CD4-positive, alpha-beta T cell (primary cell): ENCODE data around the gene ZNHIT6. TPM values are rescaled to one million over a fixed set of nuclear protein-coding genes. Genes with fewer than 3 reads are reported as not detected.

Experiments
- ATAC-seq: fragments of 200-7000 bp; cut with Tn5 transposase; one replicate; pipeline ENCODE4 v1.10.0; 2022; ENCODE audit warnings: mild to moderate bottlenecking; ENCODE audit not compliant: poor library complexity
- CTCF ChIA-PET: fragments of 350-600 bp; sonication (Branson Sonifier 250); formaldehyde crosslinking; loops from one replicate; lab custom pipeline; 2021; ENCODE audit warnings: antibody characterized with exemption, inconsistent platforms; lab: Charles Lee
- POLR2A ChIA-PET: fragments of 350-600 bp; sonication (Branson Sonifier 250); formaldehyde crosslinking; loops from one replicate; lab custom pipeline; 2021; ENCODE audit warnings: antibody characterized with exemption, inconsistent platforms; lab: Charles Lee
- DNase-seq, 14 experiments: peaks; one replicate each; pipeline ENCODE4 v3.0.0-alpha.2; 2013 to 2020; ENCODE audit warnings: mixed read lengths in 2 of 14
- H3K27ac ChIP-seq, 2 donors: one replicate each; pipeline versions ENCODE4 v1.5.1 to v1.7.0; 2013; ENCODE audit warnings: low read length in 2 of 2, low read depth in 1 of 2, mild to moderate bottlenecking in 1 of 2
- H3K27me3 ChIP-seq, 2 experiments: 1 replicate in 1 of 2; 2 replicates in 1 of 2; pipeline versions ENCODE4 v1.6.1 to v1.7.0; 2013; ENCODE audit warnings: low read length in 2 of 2, control low read depth in 1 of 2, mild to moderate bottlenecking in 1 of 2, moderate library complexity in 1 of 2; ENCODE audit not compliant: insufficient read depth in 2 of 2, control insufficient read depth in 1 of 2
- H3K36me3 ChIP-seq: one replicate; pipeline ENCODE4 v1.6.1; 2013; ENCODE audit warnings: low read length, control low read depth; ENCODE audit not compliant: insufficient read depth
- H3K4me1 ChIP-seq: one replicate; pipeline ENCODE4 v1.6.1; 2013; ENCODE audit warnings: low read length, control low read depth; ENCODE audit not compliant: insufficient read depth
- H3K4me3 ChIP-seq: one replicate; pipeline ENCODE4 v1.5.1; 2013; ENCODE audit warnings: mild to moderate bottlenecking, low read length, moderate library complexity
- H3K9me3 ChIP-seq, 2 experiments: 1 replicate in 1 of 2; 2 replicates in 1 of 2; pipeline versions ENCODE4 v1.6.1 to v1.7.0; 2013; ENCODE audit warnings: low read length in 2 of 2, mild to moderate bottlenecking in 2 of 2, control low read depth in 1 of 2, moderate library complexity in 1 of 2; ENCODE audit not compliant: control insufficient read depth in 1 of 2, insufficient read depth in 1 of 2
- H3K27ac Mint-ChIP-seq: one replicate; pipeline ENCODE4 v1.8.0; 2020; ENCODE audit warnings: mixed read lengths
- H3K27me3 Mint-ChIP-seq: one replicate; pipeline ENCODE4 v1.8.0; 2021; ENCODE audit warnings: mixed read lengths
- H3K36me3 Mint-ChIP-seq: one replicate; pipeline ENCODE4 v1.8.0; 2021; ENCODE audit warnings: low read depth, mixed read lengths
- H3K4me1 Mint-ChIP-seq: one replicate; pipeline ENCODE4 v1.8.0; 2021; ENCODE audit warnings: low read depth, mixed read lengths
- H3K4me3 Mint-ChIP-seq: one replicate; pipeline ENCODE4 v1.8.0; 2020; ENCODE audit warnings: mild to moderate bottlenecking, mixed read lengths
- H3K9me3 Mint-ChIP-seq: one replicate; pipeline ENCODE4 v1.8.0; 2020; ENCODE audit warnings: mixed read lengths
- intact Hi-C, 2 experiments: fragments of 100-400 bp; cut with DNase I in 1 of 2; cut with micrococcal nuclease in 1 of 2; formaldehyde crosslinking; loops; one replicate each; pipeline versions ENCODE4 v1.15.1 to v1.9.0; 2023 to 2025; cut with DNase I, micrococcal nuclease
- total RNA-seq, 174 experiments: library from RNA in 2 of 174; stranded (reverse) in 2 of 174; gene quantifications; one replicate each; pipeline ENCODE4 v1.2.3 and lab custom pipeline; 2021 to 2026
- TF ChIP-seq, protein P1 (sequence below): fragments of 200-600 bp; IDR thresholded peaks from one replicate; pipeline ENCODE4 v1.8.0; 2022; ENCODE audit warnings: antibody characterized with exemption, mild to moderate bottlenecking

ZNHIT6 gene
- total RNA-seq, 2 experiments from 2014 or later: 10.4 to 10.8 TPM

DNA sequence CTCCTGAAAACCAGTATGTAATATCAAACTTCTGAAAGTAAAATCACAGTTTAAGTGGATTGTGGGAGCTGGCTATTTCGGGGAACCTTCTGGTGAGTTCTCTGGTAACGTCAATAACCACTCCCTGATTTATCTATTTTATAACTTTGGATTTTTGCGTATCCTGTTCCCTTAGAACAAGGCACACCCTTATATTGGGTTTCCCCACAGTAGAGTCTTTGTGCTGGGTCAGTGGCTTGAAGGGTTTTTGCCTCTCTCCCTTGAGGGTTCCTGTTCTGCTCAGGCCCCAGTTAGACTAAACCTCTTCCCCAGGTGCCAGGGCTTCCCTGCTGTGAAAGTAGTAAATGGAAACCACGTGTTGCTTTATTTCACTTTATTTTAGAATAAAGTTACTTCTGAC is 106.3 kb downstream of the ZNHIT6 start:
- peaks cover 2% of the 10 kb centered on the region for H3K9me3 Mint-ChIP-seq
- POLR2A ChIA-PET: no interaction called here
- CTCF ChIA-PET: no interaction called here
- DNase-seq: no peak
- Histone ChIP-seq H3K36me3 (no peaks in the 10 kb centered on the region), H3K9me3 (peaks cover 0 to 7% of the 10 kb centered on the region in 2 experiments), H3K4me3 (no peak overlapping the region), H3K4me1 (no peaks in the 10 kb centered on the region), H3K27me3 (no peaks in the 10 kb centered on the region), H3K27ac (no peak overlapping the region)
- H3K36me3 Mint-ChIP-seq: no peaks in the 10 kb centered on the region
- H3K27me3 Mint-ChIP-seq: no peaks in the 10 kb centered on the region
- H3K4me3 Mint-ChIP-seq: no peak overlapping the region
- TF ChIP-seq, protein P1, sequence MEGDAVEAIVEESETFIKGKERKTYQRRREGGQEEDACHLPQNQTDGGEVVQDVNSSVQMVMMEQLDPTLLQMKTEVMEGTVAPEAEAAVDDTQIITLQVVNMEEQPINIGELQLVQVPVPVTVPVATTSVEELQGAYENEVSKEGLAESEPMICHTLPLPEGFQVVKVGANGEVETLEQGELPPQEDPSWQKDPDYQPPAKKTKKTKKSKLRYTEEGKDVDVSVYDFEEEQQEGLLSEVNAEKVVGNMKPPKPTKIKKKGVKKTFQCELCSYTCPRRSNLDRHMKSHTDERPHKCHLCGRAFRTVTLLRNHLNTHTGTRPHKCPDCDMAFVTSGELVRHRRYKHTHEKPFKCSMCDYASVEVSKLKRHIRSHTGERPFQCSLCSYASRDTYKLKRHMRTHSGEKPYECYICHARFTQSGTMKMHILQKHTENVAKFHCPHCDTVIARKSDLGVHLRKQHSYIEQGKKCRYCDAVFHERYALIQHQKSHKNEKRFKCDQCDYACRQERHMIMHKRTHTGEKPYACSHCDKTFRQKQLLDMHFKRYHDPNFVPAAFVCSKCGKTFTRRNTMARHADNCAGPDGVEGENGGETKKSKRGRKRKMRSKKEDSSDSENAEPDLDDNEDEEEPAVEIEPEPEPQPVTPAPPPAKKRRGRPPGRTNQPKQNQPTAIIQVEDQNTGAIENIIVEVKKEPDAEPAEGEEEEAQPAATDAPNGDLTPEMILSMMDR: no peak
- H3K4me1 Mint-ChIP-seq: no peaks in the 10 kb centered on the region
- no peak for ATAC-seq
- no peak overlapping the region for H3K27ac Mint-ChIP-seq
- intact Hi-C loops: no loop called here

DNA sequence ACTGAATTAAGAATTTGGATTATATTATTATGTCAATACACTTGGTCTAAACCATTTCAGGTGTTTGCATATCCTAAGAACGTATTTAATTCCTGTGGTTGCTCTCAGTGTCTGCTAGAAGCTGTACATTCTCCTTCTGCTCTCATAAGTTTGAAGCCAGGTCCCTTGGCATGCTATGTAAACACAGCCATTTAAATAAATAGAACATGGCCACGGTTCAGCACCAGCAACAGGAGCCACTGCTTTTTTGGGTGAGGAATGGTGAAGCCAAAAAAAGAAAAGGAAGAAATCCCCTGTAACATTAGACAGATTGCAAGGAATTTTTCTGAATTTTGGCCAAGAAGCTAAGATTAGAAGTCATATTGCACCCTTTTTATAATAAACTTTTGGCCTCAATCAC is 108.6 kb downstream of the ZNHIT6 start:
- H3K9me3 Mint-ChIP-seq: peaks cover 2% of the 10 kb centered on the region
- H3K27me3 Mint-ChIP-seq: no peaks in the 10 kb centered on the region
- Histone ChIP-seq H3K27ac (no peak overlapping the region), H3K27me3 (no peaks in the 10 kb centered on the region), H3K36me3 (no peaks in the 10 kb centered on the region), H3K4me1 (no peaks in the 10 kb centered on the region), H3K4me3 (no peak overlapping the region), H3K9me3 (peaks cover 0 to 7% of the 10 kb centered on the region in 2 experiments)
- intact Hi-C loops: no loop called here
- no peak overlapping the region for H3K27ac Mint-ChIP-seq
- ATAC-seq (no peak), DNase-seq (no peak)
- ChIA-PET POLR2A (no interaction called here), CTCF (no interaction called here)
- TF ChIP-seq, protein P1: no peak
- H3K4me1 Mint-ChIP-seq: no peaks in the 10 kb centered on the region
- H3K4me3 Mint-ChIP-seq: no peak overlapping the region
- no peaks in the 10 kb centered on the region for H3K36me3 Mint-ChIP-seq

Other genes starting within 250 kb of the ZNHIT6 start
- not detected for gene DDAH1, start 243.3 kb downstream of the ZNHIT6 start, total RNA-seq
- not detected for gene CCN1, start 127.7 kb downstream of the ZNHIT6 start, total RNA-seq